ENCODE data around the gene NOTO. TPM values are rescaled to one million over a fixed set of nuclear protein-coding genes. Genes with fewer than 3 reads are reported as not detected.

The NOTO gene
- total RNA-seq, 1 donor from 2014 or later = not detected

GRCh38 chr2:73255907-73256617 is 53.7 kb downstream of the NOTO start:
- DNase-seq (ENCODE audit: extremely low read depth, low read depth, low spot score) = no peak

GRCh38 chr2:73256618-73256922 is 54.2 kb downstream of the NOTO start:
- no peak for DNase-seq (ENCODE audit: extremely low read depth, low read depth, low spot score)

- no peak for DNase-seq (ENCODE audit: extremely low read depth, low read depth, low spot score)
Observed at GRCh38 chr2:73257021-73257420, 54.6 kb downstream of the NOTO start.

- DNase-seq (ENCODE audit: extremely low read depth, low read depth, low spot score) = no peak
Observed at GRCh38 chr2:73257425-73258125, 55.2 kb downstream of the NOTO start.

- DNase-seq (ENCODE audit: extremely low read depth, low read depth, low spot score) = no peak
Observed at GRCh38 chr2:73258186-73258912, 56.0 kb downstream of the NOTO start.

GRCh38 chr2:73258913-73259215 is 56.5 kb downstream of the NOTO start:
- no peak for DNase-seq (ENCODE audit: extremely low read depth, low read depth, low spot score)

- no peak for DNase-seq (ENCODE audit: extremely low read depth, low read depth, low spot score)
Observed at GRCh38 chr2:73259276-73259675, 56.9 kb downstream of the NOTO start.

- DNase-seq (ENCODE audit: extremely low read depth, low read depth, low spot score) = no peak
Observed at GRCh38 chr2:73259704-73260337, 57.4 kb downstream of the NOTO start.

GRCh38 chr2:73260338-73260984 is 58.1 kb downstream of the NOTO start:
- peak; percentile 14 for DNase-seq (ENCODE audit: extremely low read depth, low read depth, low spot score)

Other genes with a start within 250 kb of the NOTO start
- gene SFXN5, start 130.9 kb upstream of the NOTO start, total RNA-seq = 16.9 and 29.5 TPM in 2 replicates
- gene RAB11FIP5, start 89.6 kb upstream of the NOTO start, total RNA-seq = 68.3 and 69.5 TPM in 2 replicates
- gene SMYD5, start 11.7 kb downstream of the NOTO start, total RNA-seq = 9.5 and 18.4 TPM in 2 replicates
- 12.1 and 17.1 TPM in 2 replicates for gene PRADC1, start 30.7 kb downstream of the NOTO start, total RNA-seq
- gene CCT7, start 31.7 kb downstream of the NOTO start, total RNA-seq = 322 and 334 TPM in 2 replicates
- 2.3 and 2.9 TPM in 2 replicates for gene FBXO41, start 81.9 kb downstream of the NOTO start, total RNA-seq
- not detected in 2 replicates for gene EGR4, start 91.0 kb downstream of the NOTO start, total RNA-seq
- 8.0 and 17.4 TPM in 2 replicates for gene ALMS1, start 183.3 kb downstream of the NOTO start, total RNA-seq